Ectodermal cell (in vitro differentiated cells): Measurements from ENCODE around the gene TNFRSF25.

Source experiments
- H3K27ac ChIP-seq: 2 replicates; pipeline ENCODE4 v1.7.0; 2013; ENCODE audit warnings: mild to moderate bottlenecking, low read depth, low read length; ENCODE audit not compliant: insufficient read depth, poor library complexity, severe bottlenecking
- H3K27me3 ChIP-seq: 2 replicates; pipeline ENCODE4 v1.7.0; 2013; ENCODE audit warnings: mild to moderate bottlenecking, low read length; ENCODE audit not compliant: insufficient read depth, control insufficient read depth, poor library complexity, severe bottlenecking
- H3K36me3 ChIP-seq: one replicate; pipeline ENCODE4 v1.7.0; 2013; ENCODE audit warnings: low read length; ENCODE audit not compliant: control insufficient read depth, insufficient read depth
- H3K4me1 ChIP-seq: one replicate; pipeline ENCODE4 v1.7.0; 2013; ENCODE audit warnings: low read length; ENCODE audit not compliant: control insufficient read depth, insufficient read depth
- H3K4me3 ChIP-seq: 2 replicates; pipeline ENCODE4 v1.7.0; 2013; ENCODE audit warnings: low read depth, low read length, control low read depth; ENCODE audit not compliant: insufficient read depth
- H3K9me3 ChIP-seq: 2 replicates; pipeline ENCODE4 v1.7.0; 2013; ENCODE audit warnings: mild to moderate bottlenecking, low read length, moderate library complexity; ENCODE audit not compliant: control insufficient read depth
- WGBS, 2 experiments: methylation state at CpG; one replicate each; pipeline ENCODE4 v1.1.7; 2013; ENCODE audit warnings: missing lambda C conversion rate in 2 of 2; 5-methylcytosine and 5-hydroxymethylcytosine counted together

The TNFRSF25 gene

DNA sequence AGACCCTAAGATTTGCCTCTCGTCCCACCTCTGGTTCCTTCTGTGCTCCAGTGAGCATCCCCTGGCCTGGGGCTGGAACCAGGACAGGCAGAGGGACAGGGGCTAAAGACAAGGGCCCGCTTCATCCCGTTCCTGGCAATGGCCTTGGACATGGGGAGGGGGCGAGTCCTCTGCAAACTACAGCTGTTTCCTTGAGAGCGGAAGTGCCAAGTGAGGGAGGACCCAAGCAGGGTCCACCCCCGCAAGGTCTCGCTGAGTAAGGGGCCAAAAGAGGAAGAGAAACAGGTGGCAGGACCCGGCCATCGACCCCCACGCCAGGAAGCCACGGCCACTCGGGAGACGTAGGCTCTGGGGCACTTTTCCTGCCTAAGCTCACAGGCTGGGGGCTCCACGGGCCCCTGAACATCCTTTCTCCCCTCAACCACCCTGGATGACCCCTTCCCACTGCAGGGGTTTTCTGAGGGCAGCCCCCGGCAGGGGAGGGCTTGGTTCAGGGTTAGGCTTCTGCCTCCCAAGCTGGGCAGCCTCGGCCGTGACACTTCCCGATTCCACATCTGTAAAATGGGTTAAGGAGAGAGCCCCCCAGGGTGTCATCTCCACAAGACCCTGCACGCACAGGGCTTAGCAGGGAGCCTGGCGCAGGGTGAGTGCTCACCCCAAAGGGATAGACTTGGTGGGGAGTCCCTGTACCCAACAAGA is 43.4 kb upstream of the TNFRSF25 start:
- WGBS, 2 experiments: 88 to 90% methylated on average over 20 of the region's 20 CpGs

DNA sequence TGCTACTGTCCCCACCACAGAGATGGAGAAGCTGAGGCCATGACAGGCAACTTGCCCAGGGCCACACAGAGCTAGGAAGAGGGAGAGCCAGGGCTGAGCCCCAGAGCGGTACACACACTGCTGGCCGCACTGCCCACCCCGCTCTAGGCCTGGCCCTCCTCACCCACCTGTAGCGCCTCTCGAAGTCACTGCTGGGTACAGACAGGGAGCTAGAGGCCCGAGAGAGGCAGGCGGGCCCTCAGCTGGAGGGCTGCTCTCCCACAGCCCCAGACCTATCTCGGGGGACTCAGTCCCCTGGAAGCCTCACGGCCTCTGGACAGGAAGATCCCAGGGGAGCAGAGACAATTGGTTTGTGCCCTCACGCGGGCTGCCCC is 42.8 kb upstream of the TNFRSF25 start:
- Histone ChIP-seq H3K27me3 (no peaks in the 10 kb centered on the region), H3K27ac (no peak overlapping the region), H3K4me3 (no peak overlapping the region), H3K9me3 (no peaks in the 10 kb centered on the region), H3K36me3 (no peaks in the 10 kb centered on the region), H3K4me1 (peaks cover 22% of the 10 kb centered on the region)
- 92 to 93% methylated on average over 11 of the region's 11 CpGs for WGBS, 2 experiments

More for the DNA sequence above, 43.4 kb upstream of the TNFRSF25 start:
- H3K4me3 ChIP-seq: no peak overlapping the region
- H3K36me3 ChIP-seq: no peaks in the 10 kb centered on the region
- H3K9me3 ChIP-seq: no peaks in the 10 kb centered on the region
- peaks cover 22% of the 10 kb centered on the region for H3K4me1 ChIP-seq
- H3K27me3 ChIP-seq: no peaks in the 10 kb centered on the region
- H3K27ac ChIP-seq: no peak overlapping the region

DNA sequence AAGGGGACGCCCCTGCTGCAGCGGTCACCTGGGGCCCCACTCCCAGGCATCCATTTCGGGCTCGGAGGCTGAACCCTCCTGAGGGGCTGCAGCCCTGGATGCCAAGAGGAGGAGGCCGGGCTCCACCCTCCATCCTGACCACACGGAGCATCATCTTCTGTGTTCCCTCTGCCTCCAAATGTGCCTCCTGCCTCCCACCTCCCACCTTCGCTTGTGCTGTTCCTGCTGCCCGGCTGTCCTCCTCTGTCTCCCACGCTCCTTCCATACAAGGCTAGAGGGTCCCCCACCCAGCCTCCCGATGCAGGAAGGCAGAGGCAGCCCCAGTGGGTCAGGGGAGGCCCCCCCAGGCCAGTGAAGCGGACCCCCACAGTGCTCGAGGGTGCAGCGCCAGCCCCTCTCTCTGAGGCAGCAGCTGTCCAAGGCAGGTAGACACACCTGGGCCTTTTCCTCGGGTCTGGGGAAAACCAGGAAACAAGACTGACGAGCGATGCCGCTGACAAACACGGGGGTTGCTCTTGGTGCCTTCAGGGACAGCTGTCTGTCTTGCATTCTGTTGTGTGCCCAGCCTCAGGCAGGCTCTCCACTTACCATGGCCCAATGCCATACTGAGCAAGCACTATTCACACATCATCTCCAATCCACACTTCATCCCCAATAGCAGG is 42.3 kb upstream of the TNFRSF25 start:
- Histone ChIP-seq H3K36me3 (no peaks in the 10 kb centered on the region), H3K4me1 (peaks cover 21% of the 10 kb centered on the region), H3K27me3 (no peaks in the 10 kb centered on the region), H3K4me3 (no peak overlapping the region), H3K9me3 (no peaks in the 10 kb centered on the region), H3K27ac (no peak overlapping the region)
- 87 to 88% methylated on average over 18 of the region's 18 CpGs for WGBS, 2 experiments

DNA sequence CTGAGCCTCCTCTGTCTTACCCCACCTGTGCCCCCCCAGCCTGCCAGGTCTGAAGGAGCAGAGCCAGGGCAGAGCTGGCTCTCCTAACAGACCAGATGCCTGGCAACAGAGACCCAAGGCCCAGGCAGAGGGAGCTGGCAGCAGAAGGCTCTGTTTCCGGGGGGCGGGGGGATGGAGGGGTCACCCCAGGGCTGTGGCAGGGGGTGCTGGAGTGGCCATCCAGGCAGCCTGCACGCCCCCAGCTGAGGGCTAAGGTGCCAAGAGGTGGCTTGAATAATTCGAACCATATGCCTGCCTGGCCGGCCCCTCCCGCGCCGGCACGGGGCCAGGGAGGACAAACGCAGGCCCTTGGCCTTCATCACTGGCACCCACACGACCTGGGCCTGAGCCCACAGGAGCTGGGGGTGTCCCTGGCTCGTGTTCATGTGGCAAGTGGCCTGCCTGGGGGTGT is 41.5 kb upstream of the TNFRSF25 start:
- WGBS, 2 experiments: 93 to 94% methylated on average over 12 of the region's 12 CpGs
- peaks cover 16% of the 10 kb centered on the region for H3K4me1 ChIP-seq
- H3K36me3 ChIP-seq: no peaks in the 10 kb centered on the region
- H3K9me3 ChIP-seq: no peaks in the 10 kb centered on the region
- no peaks in the 10 kb centered on the region for H3K27me3 ChIP-seq
- no peak overlapping the region for H3K4me3 ChIP-seq
- no peak overlapping the region for H3K27ac ChIP-seq

DNA sequence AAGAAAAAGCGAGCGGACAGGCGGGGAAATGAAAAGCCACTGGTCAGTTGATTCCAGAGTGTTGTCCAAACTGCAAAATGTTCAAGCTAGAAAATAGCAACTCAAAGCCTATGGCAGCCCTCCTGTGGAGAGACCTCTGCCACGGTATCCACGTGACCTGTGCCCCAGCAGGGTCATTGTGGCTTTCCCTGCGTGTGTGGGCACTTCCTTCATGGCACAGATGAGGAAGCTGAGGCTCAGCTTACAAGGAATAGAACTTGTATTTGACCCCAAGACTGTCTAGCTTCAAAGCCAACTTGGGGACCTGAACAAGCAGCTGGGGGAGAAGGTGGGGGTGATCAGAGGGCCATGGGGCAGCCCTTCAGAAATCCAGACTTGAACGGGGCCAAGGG is 41.1 kb upstream of the TNFRSF25 start:
- no peak overlapping the region for H3K4me3 ChIP-seq
- H3K27me3 ChIP-seq: no peaks in the 10 kb centered on the region
- WGBS, 2 experiments: 88 to 90% methylated on average over 7 of the region's 7 CpGs
- no peaks in the 10 kb centered on the region for H3K36me3 ChIP-seq
- H3K9me3 ChIP-seq: no peaks in the 10 kb centered on the region
- H3K4me1 ChIP-seq: peaks cover 11% of the 10 kb centered on the region
- H3K27ac ChIP-seq: no peak overlapping the region

DNA sequence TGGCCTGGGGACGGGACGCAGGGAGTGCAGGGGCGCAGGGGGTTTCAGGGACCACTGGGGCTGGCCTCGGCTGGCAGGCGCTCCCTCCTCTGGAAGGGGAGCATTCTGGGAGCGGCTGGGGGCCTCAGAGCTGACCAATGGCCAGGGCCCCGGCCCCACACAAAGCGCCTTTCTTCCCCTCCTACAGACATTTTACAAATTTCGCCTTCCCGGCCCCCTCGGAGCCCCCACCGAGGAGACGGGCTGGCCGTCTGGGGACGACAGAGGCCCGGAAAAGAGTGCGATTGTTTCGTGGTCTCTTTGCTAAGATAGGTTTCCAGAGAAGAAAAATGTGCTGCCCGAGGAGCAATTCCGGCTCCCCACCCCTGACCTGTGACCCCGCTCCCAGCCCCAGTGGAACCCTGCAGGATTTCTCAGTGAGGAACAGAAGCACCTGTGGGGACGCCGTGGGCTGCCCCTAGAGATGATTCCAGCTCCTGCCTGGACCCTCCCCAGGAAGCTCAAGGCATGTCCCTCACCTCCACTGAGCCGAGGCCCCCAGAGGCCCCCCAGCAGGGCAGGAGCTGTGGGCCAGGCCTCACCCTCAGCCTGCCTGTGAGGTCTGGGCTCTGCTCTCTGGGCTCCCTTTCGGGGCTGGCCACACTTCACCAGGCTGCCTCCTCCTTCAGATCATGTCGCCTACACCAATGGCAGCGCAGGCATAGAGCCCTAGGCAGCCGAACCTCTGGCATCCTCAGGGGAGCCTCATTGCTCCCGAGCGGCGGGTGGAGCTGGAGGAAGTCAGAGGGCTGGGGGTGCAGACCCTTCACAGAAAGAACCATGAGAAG is 40.5 kb upstream of the TNFRSF25 start:
- Histone ChIP-seq H3K36me3 (no peaks in the 10 kb centered on the region), H3K4me1 (peaks cover 6% of the 10 kb centered on the region), H3K9me3 (no peaks in the 10 kb centered on the region), H3K27ac (no peak overlapping the region), H3K27me3 (no peaks in the 10 kb centered on the region), H3K4me3 (no peak overlapping the region)
- 87% methylated on average over 31 of the region's 31 CpGs for WGBS, 2 experiments

DNA sequence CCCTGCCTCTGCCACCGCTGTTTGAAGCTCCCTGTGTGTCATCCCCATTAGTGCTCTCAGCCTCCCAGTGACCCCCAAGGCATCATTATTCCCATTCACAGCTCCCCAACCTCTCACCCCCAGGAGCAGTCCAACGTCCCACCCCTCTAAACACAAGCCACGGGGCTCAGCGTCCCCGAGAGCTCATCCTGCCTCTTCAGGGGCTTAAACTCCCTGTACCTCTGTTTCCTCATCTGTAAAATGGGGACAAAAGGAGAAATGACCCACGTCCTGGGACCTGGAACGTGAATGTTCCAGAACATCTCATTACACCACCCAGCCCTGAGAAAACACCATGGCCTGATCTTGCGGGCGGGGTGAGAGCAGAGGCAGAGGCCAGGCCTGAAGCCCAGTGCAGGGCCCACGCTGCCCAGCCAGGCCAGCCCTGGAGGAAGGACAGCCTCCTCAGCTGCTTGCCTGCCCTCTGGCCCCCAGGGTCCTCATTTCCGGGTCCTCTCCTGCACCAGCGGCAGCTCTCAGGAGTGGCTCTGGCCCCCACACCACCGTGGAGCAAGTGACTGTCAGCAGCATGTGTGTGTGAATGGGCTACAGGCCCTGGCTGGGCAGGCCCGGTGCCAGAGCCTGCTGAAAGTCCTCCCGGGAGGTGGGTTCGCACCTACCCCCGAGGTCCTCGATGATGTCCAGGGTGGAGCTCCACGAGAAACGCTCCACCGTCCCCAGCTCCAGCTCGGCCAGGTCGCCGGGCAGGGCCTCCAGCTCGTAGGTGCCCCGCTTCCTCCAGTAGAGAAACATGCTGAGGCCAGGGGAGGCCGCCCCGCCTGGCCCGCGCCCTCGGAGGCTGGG is 39.6 kb upstream of the TNFRSF25 start:
- no peaks in the 10 kb centered on the region for H3K36me3 ChIP-seq
- no peaks in the 10 kb centered on the region for H3K27me3 ChIP-seq
- peaks cover 6% of the 10 kb centered on the region for H3K4me1 ChIP-seq
- no peaks in the 10 kb centered on the region for H3K9me3 ChIP-seq
- no peak overlapping the region for H3K4me3 ChIP-seq
- H3K27ac ChIP-seq: no peak overlapping the region
- WGBS, 2 experiments: 94% methylated on average over 31 of the region's 31 CpGs

DNA sequence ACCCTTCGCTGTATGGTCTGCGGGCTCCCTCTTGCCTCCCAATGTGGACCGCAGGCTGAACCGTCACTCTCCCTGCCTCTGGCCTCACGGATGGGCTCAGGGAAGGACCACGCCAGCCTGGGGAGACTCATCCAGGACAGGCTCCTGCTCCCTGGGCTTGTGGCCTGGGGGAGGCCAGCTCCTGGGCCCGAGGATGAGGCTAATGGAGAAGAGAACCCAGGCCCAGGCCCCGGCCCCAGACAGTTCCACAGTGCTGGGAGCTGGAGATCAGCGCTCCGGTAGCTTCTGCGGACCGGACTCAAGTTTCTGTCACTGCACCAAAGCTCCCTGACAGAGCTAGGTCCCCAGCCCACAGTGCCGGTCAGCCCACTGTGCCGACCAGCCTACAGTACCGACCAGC is 38.9 kb upstream of the TNFRSF25 start:
- H3K27me3 ChIP-seq: no peaks in the 10 kb centered on the region
- H3K4me1 ChIP-seq: peaks cover 6% of the 10 kb centered on the region
- 91% methylated on average over 15 of the region's 15 CpGs for WGBS, 2 experiments
- no peaks in the 10 kb centered on the region for H3K9me3 ChIP-seq
- no peak overlapping the region for H3K4me3 ChIP-seq
- no peaks in the 10 kb centered on the region for H3K36me3 ChIP-seq
- H3K27ac ChIP-seq: no peak overlapping the region

DNA sequence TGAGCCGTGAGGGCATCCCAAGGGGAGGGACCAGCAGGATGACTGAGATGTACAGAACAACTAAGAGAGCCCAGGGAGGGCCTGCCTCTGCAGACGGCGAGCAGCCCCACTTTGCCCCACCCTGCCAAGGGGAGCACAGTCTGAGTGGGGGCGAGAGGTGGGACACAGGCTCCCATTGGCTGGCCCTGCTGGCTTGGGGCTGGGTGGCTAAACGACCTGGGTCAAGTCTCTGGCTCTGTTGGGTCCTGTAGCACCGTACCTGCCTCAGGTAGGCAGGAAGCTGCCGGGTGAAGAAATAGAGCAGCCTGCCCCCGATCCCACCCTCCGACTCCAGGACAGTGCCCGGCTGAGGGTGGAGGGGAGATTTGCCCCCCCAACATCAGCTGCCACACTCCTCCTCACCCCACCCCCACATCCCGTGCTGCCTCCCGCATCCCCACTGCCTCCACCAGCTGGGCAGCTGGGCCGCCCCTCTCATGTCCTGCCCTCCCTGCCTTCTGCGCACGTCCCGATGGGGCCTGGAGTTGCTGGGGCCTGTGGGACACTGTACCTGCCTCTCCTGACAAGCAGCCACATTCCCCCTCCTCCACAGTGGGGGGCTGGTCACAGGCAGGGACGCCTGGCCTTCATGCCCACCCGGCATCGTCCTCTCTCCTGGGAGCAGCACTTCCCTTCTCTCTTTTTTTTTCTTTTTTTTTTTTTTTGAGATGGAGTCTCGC is 38.1 kb upstream of the TNFRSF25 start:
- no peak overlapping the region for H3K27ac ChIP-seq
- H3K4me1 ChIP-seq: peaks cover 9% of the 10 kb centered on the region
- 80 to 84% methylated on average over 20 of the region's 20 CpGs for WGBS, 2 experiments

More for the DNA sequence above, 38.1 kb upstream of the TNFRSF25 start:
- H3K4me3 ChIP-seq: no peak overlapping the region
- no peaks in the 10 kb centered on the region for H3K27me3 ChIP-seq
- H3K9me3 ChIP-seq: no peaks in the 10 kb centered on the region
- H3K36me3 ChIP-seq: no peaks in the 10 kb centered on the region
